ENCODE measurements around the gene PITX3.
"Not testable (repeated sequence)": the region's sequence is repeated elsewhere in the genome, so short reads cannot be mapped to it uniquely, and the experiment has no call there.

Gene PITX3

DNA sequence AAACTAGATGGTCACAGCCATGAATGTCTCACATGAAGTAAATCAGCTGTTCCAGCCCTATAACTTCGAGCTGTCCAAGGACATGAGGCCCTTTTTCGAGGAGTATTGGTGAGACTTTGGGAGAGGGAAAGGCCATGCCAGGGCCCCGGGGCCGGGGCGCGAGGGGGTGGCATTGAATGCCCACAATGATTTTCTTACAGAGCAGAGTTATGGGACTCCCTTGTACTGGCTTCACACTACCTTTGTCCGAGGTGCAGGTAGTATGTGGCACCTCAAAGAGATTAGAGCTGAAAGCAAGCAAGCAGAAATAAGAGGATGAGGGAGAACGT is 14.8 kb downstream of the PITX3 start:
- no peak for TF ChIP-seq ZNF274 (IDR thresholded peaks at IDR 0.05; ENCODE audit: low read depth, low read length)
- no peak overlapping the region; the same call in 1 of the 2 replicates for H3K4me3 ChIP-seq (ENCODE audit: low read length)

DNA sequence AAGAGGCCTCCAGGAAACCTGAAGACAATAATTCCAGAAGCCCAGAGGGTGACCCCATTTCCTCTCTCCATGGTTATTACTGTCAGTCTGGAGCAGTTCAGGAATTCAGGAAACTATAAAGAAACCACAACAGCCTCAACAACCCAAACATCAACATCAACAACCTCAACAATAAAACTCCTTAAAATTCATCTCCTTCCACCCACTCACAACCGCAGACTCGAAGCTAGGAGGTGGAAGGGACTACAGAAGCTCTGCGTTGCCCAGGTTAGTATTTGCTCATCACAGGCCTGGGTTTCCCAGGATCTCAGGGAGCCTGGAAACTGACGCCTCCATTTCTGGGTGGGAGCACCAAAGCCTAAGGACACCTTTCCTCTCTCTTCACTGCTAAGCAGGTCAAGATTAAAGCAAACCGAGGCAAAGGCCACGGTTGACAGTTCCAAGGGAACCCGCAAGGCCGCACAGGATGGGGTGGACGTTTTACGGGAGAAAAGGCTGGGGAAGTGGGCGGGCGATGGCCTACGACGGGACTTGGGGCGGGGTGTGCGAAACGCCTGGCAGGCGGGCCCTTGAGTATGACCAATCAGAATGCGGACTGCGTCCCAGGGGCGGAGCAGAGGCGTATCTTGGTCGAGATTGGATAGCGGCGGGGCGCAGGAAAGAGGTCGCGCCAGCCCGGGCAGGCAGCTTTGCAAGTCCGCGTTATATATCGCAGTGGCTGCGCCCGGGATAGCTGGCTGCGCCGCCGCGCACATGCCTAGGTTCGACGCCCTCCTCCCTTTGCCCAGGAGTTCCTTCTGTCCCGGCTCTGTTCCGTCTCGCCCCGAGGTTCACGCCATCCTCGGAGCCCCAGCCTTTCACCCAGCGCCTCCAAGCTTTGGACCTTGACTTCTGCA is 15.4 kb downstream of the PITX3 start, which contains the start of gene ELOVL3:
Gene ELOVL3 (plus strand): TSS at position 654 of the 896 bp plus-strand sequence. CDS start 250 bp downstream, outside the sequence.
- H3K4me3 ChIP-seq (ENCODE audit: low read length) = no peak within 1 kb of the TSS; the same call in 1 of the 2 replicates
- no peak for TF ChIP-seq ZNF274 (IDR thresholded peaks at IDR 0.05; ENCODE audit: low read depth, low read length)

DNA sequence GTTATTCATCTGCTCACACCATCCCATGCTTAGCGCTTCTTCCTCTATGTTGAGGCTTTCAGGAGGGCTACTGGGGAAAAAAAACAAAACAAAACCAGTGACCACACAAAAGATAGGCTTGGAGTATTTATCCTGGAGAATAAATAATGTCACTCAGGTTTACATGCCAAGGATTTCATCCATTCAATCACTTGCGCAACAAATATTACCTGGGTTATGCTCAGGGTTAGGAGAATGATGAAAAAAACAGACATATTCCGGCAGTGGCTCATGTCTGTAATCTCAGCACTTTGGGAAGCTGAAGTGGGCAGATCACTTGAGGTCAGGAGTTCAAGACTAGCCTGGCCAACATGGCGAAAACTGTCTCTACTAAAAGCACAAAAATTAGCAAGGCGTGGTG is 18.5 kb downstream of the PITX3 start:
- TF ChIP-seq ZNF274 (IDR thresholded peaks at IDR 0.05; ENCODE audit: low read depth, low read length) = no peak
- no peak overlapping the region for H3K4me3 ChIP-seq (ENCODE audit: low read length)

DNA sequence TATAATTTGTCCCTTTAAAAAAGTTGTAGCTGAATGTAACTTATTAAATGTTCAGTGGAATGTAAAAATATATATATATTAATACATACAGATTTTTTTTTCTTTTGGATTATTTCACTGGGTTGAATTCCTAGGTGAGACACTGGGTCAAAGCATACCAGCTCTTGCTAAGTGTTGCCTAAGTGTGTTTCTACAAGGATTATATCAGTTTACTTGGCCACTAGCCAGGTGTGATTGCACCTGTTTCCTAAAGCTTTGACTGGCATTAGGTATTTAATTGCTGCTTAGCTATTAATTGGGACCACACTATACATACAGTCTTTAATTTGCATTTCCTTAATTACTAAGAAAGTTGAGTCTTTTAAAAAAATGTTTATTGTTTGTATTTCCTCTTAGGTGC is 20.7 kb downstream of the PITX3 start:
- H3K4me3 ChIP-seq (ENCODE audit: low read length) = no peak overlapping the region
- TF ChIP-seq ZNF274 (IDR thresholded peaks at IDR 0.05; ENCODE audit: low read depth, low read length) = no peak

DNA sequence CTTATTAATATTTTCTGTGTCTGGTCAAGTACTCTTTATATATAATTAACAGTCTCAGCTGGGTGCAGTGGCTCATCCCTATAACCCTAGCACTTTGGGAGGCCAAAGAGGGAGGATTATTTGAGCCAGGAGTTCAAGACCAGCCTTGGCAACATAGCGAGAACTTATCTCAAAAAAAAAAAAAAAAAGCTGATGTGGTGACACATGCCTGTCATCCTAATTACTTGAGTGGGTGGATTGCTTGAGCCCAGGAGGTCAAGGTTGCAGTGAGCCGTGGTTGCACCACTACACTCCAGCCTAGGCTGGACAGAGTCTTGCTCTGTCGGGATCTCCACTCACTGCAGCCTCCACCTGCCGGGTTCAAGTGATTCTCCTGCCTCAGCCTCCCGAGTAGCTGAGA is 21.9 kb downstream of the PITX3 start:
- TF ChIP-seq ZNF274 (IDR thresholded peaks at IDR 0.05; ENCODE audit: low read depth, low read length) = no peak
- H3K4me3 ChIP-seq (ENCODE audit: low read length) = no peak overlapping the region

DNA sequence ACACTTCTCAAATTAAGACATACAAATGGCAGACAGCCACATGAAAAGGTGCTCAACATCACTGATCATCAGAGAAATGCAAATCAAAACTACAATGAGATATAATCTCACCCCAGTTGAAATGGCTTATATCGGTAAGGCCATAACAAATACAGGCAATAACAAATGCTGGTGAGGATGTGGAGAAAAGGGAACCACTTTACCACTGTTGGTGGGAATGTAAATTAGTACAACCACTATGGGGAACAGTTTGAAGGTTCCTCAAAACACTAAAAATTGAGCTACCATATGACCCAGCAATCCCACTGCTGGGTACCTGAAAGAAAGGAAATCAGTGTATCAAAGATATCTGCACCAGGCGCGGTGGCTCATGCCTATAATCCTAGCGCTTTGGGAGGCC is 27.7 kb downstream of the PITX3 start:
- H3K4me3 ChIP-seq (ENCODE audit: low read length) = not testable (repeated sequence)

DNA sequence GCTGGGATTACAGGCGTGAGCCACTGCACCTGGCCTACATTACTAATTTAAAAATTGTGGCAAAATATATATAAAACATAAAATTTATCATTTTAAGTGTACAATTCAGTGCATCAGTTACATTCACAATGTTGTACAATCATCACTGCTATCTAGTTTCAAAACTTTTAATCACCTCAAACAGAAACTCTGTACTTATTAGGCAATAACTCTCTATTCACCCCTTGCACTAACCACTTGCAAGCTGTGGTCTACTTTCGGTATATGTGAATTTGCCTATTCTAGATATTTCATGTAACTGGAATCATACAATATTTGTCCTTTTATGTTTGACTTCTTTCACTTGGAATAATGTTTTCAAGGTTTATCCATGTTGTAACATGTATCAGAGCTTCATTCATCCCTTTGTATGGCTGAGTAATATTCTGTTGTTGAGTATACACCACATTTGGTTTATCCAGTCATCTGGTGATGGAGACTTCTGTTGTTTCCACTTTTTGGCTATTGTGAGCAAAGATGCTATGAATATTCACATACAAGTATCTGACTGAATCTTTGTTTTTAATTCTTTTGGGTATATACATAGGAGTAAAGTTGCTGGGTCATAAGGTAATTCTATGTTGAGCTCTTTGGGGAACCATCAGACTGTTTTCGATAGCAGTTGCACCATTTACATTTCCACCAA is 29.6 kb downstream of the PITX3 start:
- TF ChIP-seq ZNF274 (IDR thresholded peaks at IDR 0.05; ENCODE audit: low read depth, low read length) = no peak
- no peak overlapping the region for H3K4me3 ChIP-seq (ENCODE audit: low read length)

DNA sequence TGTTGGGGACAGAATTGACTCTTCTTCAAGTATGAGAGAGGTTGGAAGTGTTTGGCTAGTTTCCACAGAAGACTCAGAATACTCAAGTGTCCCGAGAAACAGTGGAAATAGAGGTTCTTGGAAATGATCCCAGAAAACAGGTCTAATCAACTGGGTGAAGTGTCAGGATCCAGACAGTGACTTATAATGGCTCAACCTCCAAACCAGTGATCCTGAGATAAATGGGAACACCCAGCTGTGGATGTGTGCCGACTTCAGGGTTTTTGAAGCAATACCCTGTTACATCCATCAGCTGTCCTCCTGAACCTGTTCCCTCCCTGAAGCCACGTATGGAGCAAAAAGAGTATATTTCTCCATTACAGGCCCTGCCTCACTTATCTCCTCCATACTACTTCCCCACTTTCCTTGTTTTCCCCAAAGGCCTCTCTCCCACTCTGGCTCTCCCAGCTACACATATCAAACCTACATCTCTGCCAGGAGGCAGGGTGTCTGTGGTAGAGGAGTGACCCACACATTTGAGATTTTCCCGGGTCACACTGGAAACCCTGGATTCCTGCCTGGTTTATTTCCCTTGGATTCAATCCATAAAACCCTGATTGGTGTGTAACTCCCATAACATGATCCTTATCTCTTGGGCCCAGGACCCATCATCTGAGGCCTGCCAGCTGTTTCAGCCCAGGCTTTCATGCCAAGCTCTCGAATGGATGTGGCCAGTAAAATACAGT is 32.8 kb downstream of the PITX3 start:
- no peak for TF ChIP-seq ZNF274 (IDR thresholded peaks at IDR 0.05; ENCODE audit: low read depth, low read length)
- no peak overlapping the region for H3K4me3 ChIP-seq (ENCODE audit: low read length)

DNA sequence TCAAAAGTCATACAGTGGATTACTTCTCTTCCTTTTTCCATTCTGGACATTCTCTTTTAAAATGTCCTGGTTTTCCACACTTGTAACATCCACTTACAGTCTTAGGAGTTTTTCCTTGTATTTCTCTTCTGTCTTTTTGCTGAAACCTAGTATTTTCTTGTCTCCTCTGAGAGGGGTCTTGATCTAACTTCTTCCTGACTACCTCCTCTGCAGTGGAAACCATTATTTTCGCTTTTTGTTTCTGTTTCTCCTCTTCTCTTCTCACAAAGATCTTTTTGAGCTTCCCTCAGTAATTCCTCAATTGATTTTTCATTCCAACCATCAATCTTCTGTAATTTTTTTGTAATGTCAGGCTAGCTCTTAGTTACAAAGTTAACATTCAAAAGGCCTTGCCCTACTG is 38.9 kb downstream of the PITX3 start:
- no peak overlapping the region for H3K4me3 ChIP-seq (ENCODE audit: low read length)
- no peak for TF ChIP-seq ZNF274 (IDR thresholded peaks at IDR 0.05; ENCODE audit: low read depth, low read length)

DNA sequence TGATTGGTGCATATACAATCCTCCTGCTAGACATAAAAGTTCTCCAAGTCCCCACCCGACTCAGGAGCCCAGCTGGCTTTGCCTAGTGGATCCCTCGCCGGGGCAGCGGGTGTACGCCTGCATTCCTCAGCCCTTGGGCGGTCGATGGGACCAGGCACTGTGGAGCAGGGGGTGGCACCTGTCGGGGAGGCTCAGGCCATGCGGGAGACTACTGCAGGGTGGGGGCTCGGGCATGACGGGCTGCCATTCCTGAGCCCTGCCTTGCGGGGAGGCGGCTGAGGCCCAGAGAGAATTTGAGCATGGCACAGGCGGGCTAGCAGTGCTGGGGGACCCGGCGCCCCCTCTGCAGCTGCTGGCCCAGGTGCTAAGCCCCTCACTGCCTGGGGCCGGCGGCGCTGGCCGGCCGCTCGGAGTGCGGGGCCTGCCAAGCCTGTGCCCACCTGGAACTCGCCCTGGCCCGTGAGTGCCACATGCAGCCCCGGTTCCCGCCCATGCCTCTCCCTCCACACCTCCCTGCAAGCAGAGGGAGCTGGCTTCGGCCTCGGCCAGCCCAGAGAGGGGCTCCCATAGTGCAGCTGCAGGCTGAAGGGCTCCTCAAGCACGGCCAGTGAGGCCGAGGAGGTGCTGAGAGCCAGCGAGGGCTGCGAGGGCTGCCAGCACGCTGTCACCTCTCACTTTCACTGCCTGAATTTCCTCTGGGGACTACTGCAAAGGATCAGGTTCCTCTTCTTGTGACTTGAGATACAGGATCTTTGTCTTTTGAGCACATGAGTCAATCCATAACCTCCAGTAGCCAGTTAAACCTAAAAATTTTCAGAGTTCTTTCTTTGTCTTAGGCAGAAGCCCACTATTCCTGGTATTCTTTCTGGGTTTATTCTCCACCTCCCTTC is 40.3 kb downstream of the PITX3 start:
- no peak for TF ChIP-seq ZNF274 (IDR thresholded peaks at IDR 0.05; ENCODE audit: low read depth, low read length)
- no peak overlapping the region for H3K4me3 ChIP-seq (ENCODE audit: low read length)

DNA sequence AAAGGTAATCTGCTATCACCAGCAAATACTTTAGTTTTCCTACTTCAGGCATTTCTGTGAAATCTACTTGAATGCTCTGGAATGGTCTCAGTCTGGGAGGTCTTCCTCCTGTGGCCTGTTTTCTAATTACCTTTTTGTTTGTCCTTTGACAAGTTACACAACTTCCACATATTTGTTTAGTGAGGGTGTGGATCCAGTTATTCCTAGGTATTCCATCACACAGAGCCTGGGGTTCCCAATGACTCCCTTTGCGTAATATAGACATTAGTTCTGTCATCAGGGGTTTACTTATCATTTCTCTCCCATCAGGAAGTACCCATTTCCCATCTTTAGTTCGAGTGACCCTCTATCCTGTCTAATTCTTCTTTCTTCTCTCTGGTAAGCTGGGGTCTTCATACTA is 43.3 kb downstream of the PITX3 start:
- no peak overlapping the region for H3K4me3 ChIP-seq (ENCODE audit: low read length)
- TF ChIP-seq ZNF274 (IDR thresholded peaks at IDR 0.05; ENCODE audit: low read depth, low read length) = no peak

DNA sequence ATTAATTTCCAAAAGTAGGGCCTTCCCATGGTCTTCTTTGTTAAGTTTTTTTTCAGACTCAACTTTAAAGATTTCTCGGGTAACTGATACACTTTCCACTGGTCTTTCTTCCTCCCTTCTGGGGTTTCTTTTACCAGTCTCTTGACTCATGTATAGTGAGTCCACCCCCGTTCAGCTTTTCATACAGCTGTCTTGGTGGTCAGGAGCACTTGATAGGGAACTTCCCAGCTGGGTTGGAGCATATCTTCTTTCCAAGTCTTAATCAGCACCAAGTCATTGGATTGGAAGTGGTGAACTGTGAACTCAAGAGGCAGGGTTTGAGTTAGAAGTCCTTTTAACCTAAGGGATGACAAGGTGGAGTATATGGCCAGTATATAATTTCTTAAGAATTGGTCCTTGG is 44.4 kb downstream of the PITX3 start:
- TF ChIP-seq ZNF274 (IDR thresholded peaks at IDR 0.05; ENCODE audit: low read depth, low read length) = no peak
- H3K4me3 ChIP-seq (ENCODE audit: low read length) = no peak overlapping the region

DNA sequence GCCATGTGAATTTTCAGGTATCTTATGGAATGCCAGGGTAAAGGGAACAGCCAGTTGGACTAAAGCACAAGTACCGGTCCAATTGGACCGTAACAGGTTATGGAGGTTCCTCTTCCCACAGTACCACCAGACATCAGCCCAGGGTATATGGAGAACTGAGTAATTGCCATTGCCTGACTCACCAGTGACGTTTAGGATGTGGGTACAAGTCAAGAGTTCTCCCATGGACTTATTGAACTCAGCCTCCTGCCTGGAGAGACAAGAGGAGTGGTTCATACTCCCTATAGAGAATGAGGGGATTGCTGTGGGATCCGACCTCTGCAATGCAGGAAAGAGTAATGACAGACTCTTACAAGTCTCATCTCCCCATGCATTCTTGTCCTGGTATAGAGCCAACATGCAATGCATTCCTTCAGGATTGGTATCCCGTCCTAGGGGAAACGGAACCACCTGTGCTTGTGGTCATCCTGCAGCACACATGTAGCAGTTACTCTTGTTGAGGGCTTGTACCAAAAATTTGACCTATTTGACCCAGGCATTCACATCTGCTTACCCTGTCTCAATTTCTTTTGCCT is 45.9 kb downstream of the PITX3 start:
- TF ChIP-seq ZNF274 (IDR thresholded peaks at IDR 0.05; ENCODE audit: low read depth, low read length) = no peak
- no peak overlapping the region for H3K4me3 ChIP-seq (ENCODE audit: low read length)
